ENCODE results near the gene SDHAF1. TPM values are rescaled to one million over a fixed set of nuclear protein-coding genes. Genes with fewer than 3 reads are reported as not detected.

The SDHAF1 gene
- total RNA-seq, 1 donor from 2014 or later, result 17.7 TPM

DNA sequence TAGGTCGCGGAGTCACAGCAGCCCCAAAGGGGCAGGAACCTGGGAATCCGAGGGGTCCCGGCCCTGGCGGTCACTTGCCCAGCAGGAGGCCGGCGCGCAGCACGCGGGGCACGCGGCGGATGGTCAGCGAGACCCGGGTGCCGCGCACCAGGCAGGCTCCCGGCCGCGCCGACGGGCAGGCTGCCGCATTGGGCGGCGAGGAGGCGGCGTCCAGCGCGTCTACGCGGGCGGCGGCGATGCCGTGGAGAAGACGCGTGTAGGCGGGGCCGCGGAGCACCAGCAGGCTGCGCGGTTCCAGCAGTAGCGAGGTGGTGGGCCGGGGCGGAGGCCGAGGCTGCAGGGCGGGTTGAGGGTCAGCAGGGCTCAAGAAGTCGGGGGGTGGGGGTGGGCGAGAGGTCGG is 14.2 kb downstream of the SDHAF1 start:
- DNase-seq, result peak; percentile 75
- peaks cover 7% of the 10 kb centered on the region for H3K27me3 Mint-ChIP-seq (ENCODE audit: unreplicated experiment)
- H3K4me3 Mint-ChIP-seq (ENCODE audit: unreplicated experiment), result peak overlapping the region; percentile 76
- no peak overlapping the region for H3K27ac Mint-ChIP-seq (ENCODE audit: unreplicated experiment)
- H3K4me1 Mint-ChIP-seq (ENCODE audit: low read depth, unreplicated experiment), result peaks cover 14% of the 10 kb centered on the region
- H3K9me3 Mint-ChIP-seq (ENCODE audit: unreplicated experiment), result peaks cover 2% of the 10 kb centered on the region
- TF ChIP-seq, protein P1, sequence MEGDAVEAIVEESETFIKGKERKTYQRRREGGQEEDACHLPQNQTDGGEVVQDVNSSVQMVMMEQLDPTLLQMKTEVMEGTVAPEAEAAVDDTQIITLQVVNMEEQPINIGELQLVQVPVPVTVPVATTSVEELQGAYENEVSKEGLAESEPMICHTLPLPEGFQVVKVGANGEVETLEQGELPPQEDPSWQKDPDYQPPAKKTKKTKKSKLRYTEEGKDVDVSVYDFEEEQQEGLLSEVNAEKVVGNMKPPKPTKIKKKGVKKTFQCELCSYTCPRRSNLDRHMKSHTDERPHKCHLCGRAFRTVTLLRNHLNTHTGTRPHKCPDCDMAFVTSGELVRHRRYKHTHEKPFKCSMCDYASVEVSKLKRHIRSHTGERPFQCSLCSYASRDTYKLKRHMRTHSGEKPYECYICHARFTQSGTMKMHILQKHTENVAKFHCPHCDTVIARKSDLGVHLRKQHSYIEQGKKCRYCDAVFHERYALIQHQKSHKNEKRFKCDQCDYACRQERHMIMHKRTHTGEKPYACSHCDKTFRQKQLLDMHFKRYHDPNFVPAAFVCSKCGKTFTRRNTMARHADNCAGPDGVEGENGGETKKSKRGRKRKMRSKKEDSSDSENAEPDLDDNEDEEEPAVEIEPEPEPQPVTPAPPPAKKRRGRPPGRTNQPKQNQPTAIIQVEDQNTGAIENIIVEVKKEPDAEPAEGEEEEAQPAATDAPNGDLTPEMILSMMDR (IDR thresholded peaks at IDR 0.05; ENCODE audit: partially characterized antibody, unreplicated experiment), result no peak
- H3K36me3 Mint-ChIP-seq (ENCODE audit: unreplicated experiment), result no peaks in the 10 kb centered on the region

DNA sequence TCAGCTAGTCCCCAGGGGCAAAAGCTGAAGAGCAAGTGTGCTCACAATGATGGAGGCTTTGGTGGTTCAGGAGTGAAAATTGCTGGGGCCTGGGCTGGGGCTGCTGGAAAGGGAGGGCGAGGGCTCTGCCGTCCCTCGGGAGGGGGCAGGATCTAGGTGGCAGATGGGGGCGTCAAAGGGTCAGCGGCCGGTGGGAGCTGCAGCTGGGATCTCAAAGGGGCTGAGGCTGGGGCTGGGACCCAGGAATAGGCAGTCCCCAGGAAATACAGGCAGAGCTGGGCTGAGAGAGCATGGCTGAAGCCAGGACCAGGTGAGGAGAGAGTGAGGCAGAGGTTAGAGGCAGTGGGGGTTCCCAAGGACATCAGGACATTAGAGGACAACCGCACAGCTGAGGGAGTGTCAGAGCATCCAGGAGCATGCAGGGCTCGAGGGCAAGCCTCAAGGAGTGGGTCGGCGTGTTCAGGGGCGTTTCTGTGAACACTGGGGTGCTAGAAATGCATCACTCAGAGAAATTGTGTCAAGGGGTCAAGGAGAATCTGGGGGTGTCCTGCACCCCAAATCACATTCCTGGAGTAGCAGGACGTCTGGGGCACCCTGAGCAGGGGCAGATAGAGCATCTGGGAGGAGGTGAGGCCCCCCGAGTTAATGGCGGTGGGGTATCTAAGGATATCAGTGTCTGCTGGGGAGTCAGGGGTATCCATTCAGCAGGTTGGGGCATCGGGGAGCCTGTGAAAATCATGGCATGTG is 14.8 kb downstream of the SDHAF1 start:
- peak overlapping the region; percentile 76 for H3K4me3 Mint-ChIP-seq (ENCODE audit: unreplicated experiment)
- H3K27ac Mint-ChIP-seq (ENCODE audit: unreplicated experiment), result peak overlapping the region; percentile 86
- no peak for DNase-seq
- TF ChIP-seq, protein P1 (IDR thresholded peaks at IDR 0.05; ENCODE audit: partially characterized antibody, unreplicated experiment), result no peak
- peaks cover 15% of the 10 kb centered on the region for H3K4me1 Mint-ChIP-seq (ENCODE audit: low read depth, unreplicated experiment)
- H3K36me3 Mint-ChIP-seq (ENCODE audit: unreplicated experiment), result no peaks in the 10 kb centered on the region
- peaks cover 9% of the 10 kb centered on the region for H3K27me3 Mint-ChIP-seq (ENCODE audit: unreplicated experiment)
- H3K9me3 Mint-ChIP-seq (ENCODE audit: unreplicated experiment), result peaks cover 2% of the 10 kb centered on the region

DNA sequence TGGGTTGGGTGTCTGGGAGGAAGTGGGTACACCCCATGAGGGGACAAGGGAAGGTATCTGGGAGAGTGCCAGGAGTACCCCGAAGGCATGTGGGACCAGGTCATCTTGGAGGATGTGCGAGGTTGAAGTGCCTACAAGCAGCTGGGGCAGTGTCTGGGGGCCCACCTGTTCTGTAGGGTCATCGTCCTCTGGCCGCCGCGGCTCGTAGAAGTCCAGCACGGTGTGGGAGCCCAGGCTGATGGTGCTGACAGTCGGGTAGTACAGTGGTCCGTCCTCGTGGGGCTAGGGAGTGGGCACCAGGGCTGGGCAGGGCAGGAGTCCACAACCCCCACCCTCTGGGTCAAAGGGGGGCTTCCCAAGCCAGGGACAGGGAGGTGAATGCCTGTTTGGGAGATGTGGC is 15.4 kb downstream of the SDHAF1 start:
- Mint-ChIP-seq H3K36me3 (ENCODE audit: unreplicated experiment) (peaks cover under 1% of the 10 kb centered on the region), H3K27me3 (ENCODE audit: unreplicated experiment) (peaks cover 11% of the 10 kb centered on the region), H3K4me1 (ENCODE audit: low read depth, unreplicated experiment) (peaks cover 15% of the 10 kb centered on the region), H3K27ac (ENCODE audit: unreplicated experiment) (peak overlapping the region; percentile 86), H3K4me3 (ENCODE audit: unreplicated experiment) (peak overlapping the region; percentile 76), H3K9me3 (ENCODE audit: unreplicated experiment) (peaks cover 2% of the 10 kb centered on the region)
- TF ChIP-seq, protein P1 (IDR thresholded peaks at IDR 0.05; ENCODE audit: partially characterized antibody, unreplicated experiment), result no peak
- no peak for DNase-seq

DNA sequence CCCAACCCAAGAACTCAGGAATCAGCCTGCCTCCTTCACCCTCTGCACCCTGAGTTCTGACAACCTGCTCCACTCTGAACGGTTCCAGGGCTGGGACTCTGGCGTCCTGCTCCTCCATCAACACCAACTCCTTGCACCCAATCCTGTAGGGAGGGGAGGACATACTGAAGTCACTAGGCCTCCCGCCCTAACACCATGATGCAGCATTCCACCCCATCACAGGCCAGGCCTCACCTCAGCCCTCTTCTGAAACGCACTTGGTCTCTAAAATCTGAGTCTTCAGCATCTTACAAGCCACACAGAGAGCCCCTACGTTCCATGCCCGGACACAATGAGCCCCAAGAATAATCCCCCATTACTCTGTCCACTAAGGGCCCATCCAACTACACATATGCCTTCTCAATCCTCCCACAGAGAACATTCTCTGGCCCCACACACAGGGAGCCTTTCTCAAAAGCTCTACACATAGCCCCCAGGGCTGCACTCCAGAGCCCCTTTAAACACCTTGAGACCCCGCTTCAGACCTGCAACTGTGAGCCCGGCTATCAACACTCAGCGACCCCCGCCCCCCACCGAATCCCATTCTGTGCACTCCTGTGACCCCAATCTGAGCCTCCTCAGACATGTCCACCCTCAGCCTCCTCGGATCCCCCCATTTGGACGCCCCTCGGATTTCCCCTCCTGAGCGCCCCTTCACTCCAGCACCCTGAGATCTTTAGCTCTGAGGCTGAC is 18.5 kb downstream of the SDHAF1 start:
- Mint-ChIP-seq H3K27me3 (ENCODE audit: unreplicated experiment) (peaks cover 9% of the 10 kb centered on the region), H3K27ac (ENCODE audit: unreplicated experiment) (peak overlapping the region; percentile 81), H3K4me3 (ENCODE audit: unreplicated experiment) (peak overlapping the region; percentile 99), H3K36me3 (ENCODE audit: unreplicated experiment) (peaks cover 7% of the 10 kb centered on the region), H3K9me3 (ENCODE audit: unreplicated experiment) (peaks cover 3% of the 10 kb centered on the region), H3K4me1 (ENCODE audit: low read depth, unreplicated experiment) (peaks cover 15% of the 10 kb centered on the region)
- no peak for DNase-seq
- TF ChIP-seq, protein P1 (IDR thresholded peaks at IDR 0.05; ENCODE audit: partially characterized antibody, unreplicated experiment), result no peak

Data from glutamatergic neuron (in vitro differentiated cells).